ENCODE results near the gene OR4K14.

The OR4K14 gene

GRCh38 chr14:20035449-20035848, 16.3 kb upstream of the OR4K14 start:
- H3K9ac ChIP-seq = no peak overlapping the region
- H2AFZ ChIP-seq = no peak overlapping the region
- no peaks in the 10 kb centered on the region for H3K4me1 ChIP-seq
- H3K9me3 ChIP-seq (ENCODE audit: control insufficient read depth, low read length) = no peaks in the 10 kb centered on the region
- no peaks in the 10 kb centered on the region for H3K27me3 ChIP-seq (ENCODE audit: control insufficient read depth, insufficient read depth, low read length)
- H3K36me3 ChIP-seq (ENCODE audit: control insufficient read depth, insufficient read depth, low read length) = no peaks in the 10 kb centered on the region
- H3K4me2 ChIP-seq (ENCODE audit: low read length) = no peak overlapping the region
- no peak overlapping the region for H3K27ac ChIP-seq
- H3K4me3 ChIP-seq (ENCODE audit: low read depth, low read length) = no peak overlapping the region
- H3K79me2 ChIP-seq = no peaks in the 10 kb centered on the region
- TF ChIP-seq CTCF (IDR thresholded peaks at IDR 0.05) = no peak

GRCh38 chr14:20031058-20031457, 12.0 kb upstream of the OR4K14 start:
- TF ChIP-seq CTCF (IDR thresholded peaks at IDR 0.05) = no peak

GRCh38 chr14:20008156-20008555, 11.0 kb downstream of the OR4K14 start:
- Histone ChIP-seq H3K9ac (no peak overlapping the region), H3K27ac (no peak overlapping the region), H2AFZ (no peak overlapping the region), H3K27me3 (ENCODE audit: control insufficient read depth, insufficient read depth, low read length) (no peaks in the 10 kb centered on the region), H3K4me2 (ENCODE audit: low read length) (no peak overlapping the region), H3K4me3 (ENCODE audit: low read depth, low read length) (no peak overlapping the region), H3K4me1 (no peaks in the 10 kb centered on the region), H3K36me3 (ENCODE audit: control insufficient read depth, insufficient read depth, low read length) (no peaks in the 10 kb centered on the region), H3K79me2 (no peaks in the 10 kb centered on the region), H3K9me3 (ENCODE audit: control insufficient read depth, low read length) (no peaks in the 10 kb centered on the region)
- TF ChIP-seq CTCF (IDR thresholded peaks at IDR 0.05) = no peak

More at GRCh38 chr14:20031058-20031457, 12.0 kb upstream of the OR4K14 start:
- Histone ChIP-seq H3K27me3 (ENCODE audit: control insufficient read depth, insufficient read depth, low read length) (no peaks in the 10 kb centered on the region), H3K4me3 (ENCODE audit: low read depth, low read length) (no peak overlapping the region), H3K79me2 (no peaks in the 10 kb centered on the region), H2AFZ (no peak overlapping the region), H3K36me3 (ENCODE audit: control insufficient read depth, insufficient read depth, low read length) (no peaks in the 10 kb centered on the region), H3K27ac (no peak overlapping the region), H3K9me3 (ENCODE audit: control insufficient read depth, low read length) (no peaks in the 10 kb centered on the region), H3K4me2 (ENCODE audit: low read length) (no peak overlapping the region), H3K4me1 (no peaks in the 10 kb centered on the region), H3K9ac (no peak overlapping the region)

GRCh38 chr14:20002319-20002718, 16.8 kb downstream of the OR4K14 start:
- Histone ChIP-seq H3K9ac (no peak overlapping the region), H3K4me2 (ENCODE audit: low read length) (no peak overlapping the region), H2AFZ (no peak overlapping the region), H3K4me3 (ENCODE audit: low read depth, low read length) (no peak overlapping the region), H3K36me3 (ENCODE audit: control insufficient read depth, insufficient read depth, low read length) (no peaks in the 10 kb centered on the region), H3K4me1 (no peaks in the 10 kb centered on the region), H3K27ac (no peak overlapping the region), H3K9me3 (ENCODE audit: control insufficient read depth, low read length) (no peaks in the 10 kb centered on the region), H3K79me2 (no peaks in the 10 kb centered on the region), H3K27me3 (ENCODE audit: control insufficient read depth, insufficient read depth, low read length) (no peaks in the 10 kb centered on the region)
- no peak for TF ChIP-seq CTCF (IDR thresholded peaks at IDR 0.05)

GRCh38 chr14:20001863-20002262, 17.2 kb downstream of the OR4K14 start, which contains the start of gene OR4Q2:
OR4Q2 (plus strand) TSS chr14:20002163.
- TF ChIP-seq CTCF (IDR thresholded peaks at IDR 0.05) = no peak
- no peak within 1 kb of the TSS for H3K27ac ChIP-seq
- no peak within 1 kb of the TSS for H3K9ac ChIP-seq
- H3K4me1 ChIP-seq = no peaks in the 10 kb centered on the region
- H3K27me3 ChIP-seq (ENCODE audit: control insufficient read depth, insufficient read depth, low read length) = no peaks in the 10 kb centered on the region
- H3K36me3 ChIP-seq (ENCODE audit: control insufficient read depth, insufficient read depth, low read length) = no peaks in the 10 kb centered on the region
- no peak within 1 kb of the TSS for H3K4me2 ChIP-seq (ENCODE audit: low read length)
- no peak within 1 kb of the TSS for H3K4me3 ChIP-seq (ENCODE audit: low read depth, low read length)
- no peaks in the 10 kb centered on the region for H3K79me2 ChIP-seq
- H3K9me3 ChIP-seq (ENCODE audit: control insufficient read depth, low read length) = no peaks in the 10 kb centered on the region
- H2AFZ ChIP-seq = no peak within 1 kb of the TSS

Data from parathyroid adenoma (tissue), 2 donors.